Effector CD8-positive, alpha-beta T cell (primary cell): ENCODE data around the gene ZNF222.

Experiments used
- DNase-seq: peaks from one replicate; lab custom pipeline; 2025; lab: John Stamatoyannopoulos, UW
- total RNA-seq, 4 experiments: gene quantifications; one replicate each; lab custom pipeline; 2026; lab: John Stamatoyannopoulos, UW

ZNF222 gene
- total RNA-seq = 5.7 to 14.3 (median 8.3) reads per million in 4 experiments

GRCh38 chr19:44025217-44025936 lies at the start of gene ZNF222:
Gene ZNF222, plus strand, starts transcription at chr19:44025379. Its CDS starts 58 bp downstream, at chr19:44025437.
- peak; percentile 56 for DNase-seq

DNA sequence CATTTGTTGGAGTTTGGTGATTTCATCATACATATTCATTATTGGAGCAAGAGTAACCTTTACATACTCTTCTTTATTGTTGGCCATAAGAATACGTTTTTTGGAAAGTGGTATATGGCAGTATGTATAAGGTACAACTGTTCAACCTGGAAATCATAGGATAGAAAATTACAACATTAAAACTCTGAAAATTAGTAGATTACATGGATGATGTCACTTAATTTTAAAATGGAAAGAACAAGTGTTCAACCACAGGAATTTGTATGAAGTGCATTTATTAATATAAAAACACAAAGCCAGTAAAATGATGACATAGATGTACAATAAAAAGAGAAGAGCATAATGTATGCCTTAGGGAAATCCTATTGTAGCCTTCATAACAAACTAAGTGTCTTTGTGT lies 48.4 kb upstream of the ZNF222 start:
- no peak for DNase-seq

- DNase-seq = no peak
These were observed 41.7 kb upstream of the ZNF222 start for GRCh38 chr19:43983544-43983911.

GRCh38 chr19:43983912-43984686 lies 41.1 kb upstream of the ZNF222 start, which contains the start of gene ZNF155:
Gene ZNF155, plus strand, starts transcription at chr19:43984188. Its CDS starts 4,356 bp downstream, at chr19:43988544.
- DNase-seq = peak; percentile 47

DNA sequence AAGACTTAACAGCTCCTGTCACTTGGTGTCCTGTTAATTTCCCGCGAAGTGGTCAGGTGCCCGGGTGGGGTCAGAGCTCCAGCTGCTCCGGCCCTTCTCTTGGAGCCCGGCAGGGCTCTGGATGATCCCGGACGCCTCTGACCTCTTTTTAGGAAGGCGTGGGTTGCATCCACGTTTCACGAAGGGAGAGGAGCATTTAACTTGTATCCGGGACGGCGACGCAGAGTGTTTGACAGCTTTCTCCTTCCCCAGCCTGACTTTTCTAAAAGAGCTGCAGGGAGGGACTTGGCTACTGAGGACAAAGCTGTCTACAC lies 40.5 kb upstream of the ZNF222 start:
- DNase-seq = no peak

- DNase-seq = no peak
These were observed 27.4 kb upstream of the ZNF222 start for GRCh38 chr19:43997631-43998290.

DNA sequence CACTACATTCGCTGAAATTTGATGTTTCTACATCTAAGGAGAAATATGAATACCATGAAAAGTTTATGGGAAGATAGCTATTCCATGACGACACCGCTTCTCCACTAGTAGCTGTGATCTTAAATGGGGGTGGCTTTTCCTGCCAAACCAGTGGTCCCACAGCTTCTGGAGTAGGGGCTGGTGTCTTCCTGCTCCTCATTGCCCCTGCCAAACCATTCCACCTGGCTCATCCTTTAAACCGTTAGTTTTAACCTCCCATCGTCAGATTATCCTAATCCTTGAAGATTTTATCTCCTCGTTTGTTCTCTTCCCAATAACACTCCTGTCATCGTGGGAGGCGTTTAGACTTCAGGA lies 23.0 kb upstream of the ZNF222 start:
- no peak for DNase-seq

GRCh38 chr19:44002566-44003460 lies 22.4 kb upstream of the ZNF222 start, which contains the start of gene ZNF230:
Gene ZNF230, plus strand, starts transcription at chr19:44002957. Its CDS starts 4,122 bp downstream, at chr19:44007079.
- DNase-seq = peak; percentile 66

DNA sequence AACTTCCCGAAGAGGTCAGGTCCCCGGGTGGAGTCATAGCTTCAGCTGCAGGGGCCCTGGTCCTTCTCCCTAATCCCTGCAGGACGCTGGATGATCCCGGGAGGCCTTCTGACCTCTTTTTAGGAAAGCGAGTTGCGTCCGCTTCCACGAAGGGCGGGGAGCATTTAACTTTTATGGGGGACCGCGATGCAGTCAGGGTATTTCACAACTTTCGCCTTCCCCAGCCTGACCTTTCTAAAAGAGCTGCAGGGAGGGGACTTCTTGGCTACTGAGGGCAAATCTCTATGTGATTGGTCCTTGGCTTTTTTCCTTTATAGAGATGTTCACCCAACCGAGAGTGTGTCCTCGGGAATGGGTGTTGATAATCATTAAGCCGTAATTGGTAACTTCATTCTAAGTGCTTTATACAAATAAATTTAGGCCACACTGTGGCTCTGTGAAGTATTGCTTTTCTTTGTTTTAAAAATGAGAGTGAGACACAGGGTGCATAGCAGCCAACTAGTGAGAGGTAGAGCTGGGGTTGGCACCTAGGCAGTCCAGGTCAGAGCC lies 21.6 kb upstream of the ZNF222 start:
- DNase-seq = no peak

GRCh38 chr19:44005973-44006372 lies 19.2 kb upstream of the ZNF222 start:
- no peak for DNase-seq

GRCh38 chr19:44007473-44007872 lies 17.7 kb upstream of the ZNF222 start:
- no peak for DNase-seq

- DNase-seq = no peak
These were observed 14.7 kb upstream of the ZNF222 start for GRCh38 chr19:44010468-44010867.

GRCh38 chr19:44019498-44019897 lies 5.7 kb upstream of the ZNF222 start:
- DNase-seq = no peak

GRCh38 chr19:44021221-44021620 lies 4.0 kb upstream of the ZNF222 start:
- no peak for DNase-seq

GRCh38 chr19:44024900-44025216 lies 321 bp upstream of the ZNF222 start:
- DNase-seq = no peak

DNA sequence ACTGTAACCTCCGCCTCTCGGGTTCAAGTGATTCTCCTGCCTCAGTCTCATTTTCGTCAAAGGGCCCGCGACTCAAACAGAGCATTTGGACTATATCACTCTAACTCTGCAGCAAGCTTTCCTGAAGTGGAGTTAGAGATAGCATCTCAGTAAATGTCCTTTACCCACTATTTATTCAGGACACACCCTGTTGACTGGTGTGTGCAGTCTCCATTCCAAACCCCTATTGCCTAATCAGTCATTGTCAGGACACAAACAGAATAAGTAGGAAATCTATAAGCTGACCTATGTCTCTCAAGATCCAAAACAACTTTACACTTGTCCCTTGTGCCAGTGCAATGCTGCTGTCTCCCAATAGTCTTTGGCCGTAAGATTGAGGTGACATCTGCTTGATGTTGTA lies 1.4 kb downstream of the ZNF222 start:
- DNase-seq = no peak

DNA sequence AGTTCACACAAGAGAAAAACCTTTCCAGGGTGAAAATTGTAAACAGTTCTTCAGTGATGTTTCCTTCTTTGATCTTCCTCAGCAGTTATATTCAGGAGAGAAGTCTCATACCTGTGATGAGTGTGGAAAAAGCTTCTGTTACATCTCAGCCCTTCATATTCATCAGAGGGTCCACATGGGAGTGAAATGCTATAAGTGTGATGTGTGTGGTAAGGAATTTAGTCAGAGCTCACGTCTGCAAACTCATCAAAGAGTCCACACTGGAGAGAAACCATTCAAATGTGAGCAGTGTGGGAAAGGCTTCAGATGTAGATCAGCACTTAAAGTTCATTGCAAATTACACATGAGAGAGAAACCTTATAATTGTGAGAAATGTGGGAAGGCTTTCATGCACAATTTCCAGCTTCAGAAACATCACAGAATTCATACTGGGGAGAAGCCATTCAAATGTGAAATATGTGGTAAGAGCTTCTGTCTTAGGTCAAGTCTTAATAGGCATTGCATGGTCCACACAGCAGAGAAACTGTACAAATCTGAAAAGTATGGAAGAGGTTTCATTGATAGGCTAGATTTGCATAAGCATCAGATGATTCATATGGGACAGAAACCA lies 6.9 kb downstream of the ZNF222 start:
- no peak for DNase-seq

GRCh38 chr19:44042147-44042546 lies 17.0 kb downstream of the ZNF222 start:
- no peak for DNase-seq

DNA sequence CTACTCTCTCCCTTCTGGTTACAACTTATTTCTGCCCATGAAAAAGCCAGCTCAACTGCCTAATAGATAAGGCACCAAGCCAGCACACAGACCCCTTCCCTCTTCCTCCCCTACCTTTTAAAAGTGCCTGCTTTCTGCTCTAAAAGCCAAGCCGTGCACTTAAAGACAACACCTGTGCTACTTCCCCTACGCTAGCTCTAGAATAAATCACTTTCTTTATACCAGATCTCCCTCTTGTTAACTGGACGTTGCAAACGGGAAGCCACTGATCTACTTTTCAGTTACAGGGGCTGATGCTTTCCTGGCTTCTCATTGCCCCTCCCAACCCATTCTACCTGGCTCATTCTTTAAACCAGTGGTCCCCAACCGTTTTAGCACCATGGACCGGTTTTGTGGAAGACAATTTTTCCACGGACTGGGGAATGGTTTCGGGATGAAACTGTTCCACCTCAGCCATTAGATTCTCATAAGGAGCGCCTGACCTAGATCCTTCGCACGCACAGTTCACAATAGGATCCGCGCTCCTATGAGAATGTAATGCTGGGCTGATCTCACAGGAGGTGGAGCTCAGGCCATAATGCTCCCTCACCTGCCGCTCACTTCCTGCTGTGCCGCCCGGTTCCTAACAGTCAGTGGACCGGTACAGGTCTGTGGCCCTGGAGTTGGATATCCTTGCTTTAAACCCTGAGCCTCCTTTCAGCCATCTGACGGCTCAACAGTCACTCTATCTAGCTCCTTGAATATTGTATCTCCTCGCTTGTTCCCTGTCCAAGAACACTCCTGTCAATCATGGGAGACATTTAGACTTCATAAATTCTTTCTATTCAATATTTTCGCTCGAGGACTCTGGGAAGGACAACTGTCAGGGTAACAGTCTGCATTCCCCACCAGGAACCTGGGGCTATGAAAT lies 25.8 kb downstream of the ZNF222 start:
- no peak for DNase-seq
